SHP77 (cell line): ENCODE measurements around the gene ZNF804B.
A peak's percentile ranks its signal among the peaks of the same experiment; 100 is the strongest.

Source experiments
- DNase-seq, 2 experiments: peaks; one replicate each; lab custom pipeline; 2025; lab: John Stamatoyannopoulos, UW

The ZNF804B gene

DNA sequence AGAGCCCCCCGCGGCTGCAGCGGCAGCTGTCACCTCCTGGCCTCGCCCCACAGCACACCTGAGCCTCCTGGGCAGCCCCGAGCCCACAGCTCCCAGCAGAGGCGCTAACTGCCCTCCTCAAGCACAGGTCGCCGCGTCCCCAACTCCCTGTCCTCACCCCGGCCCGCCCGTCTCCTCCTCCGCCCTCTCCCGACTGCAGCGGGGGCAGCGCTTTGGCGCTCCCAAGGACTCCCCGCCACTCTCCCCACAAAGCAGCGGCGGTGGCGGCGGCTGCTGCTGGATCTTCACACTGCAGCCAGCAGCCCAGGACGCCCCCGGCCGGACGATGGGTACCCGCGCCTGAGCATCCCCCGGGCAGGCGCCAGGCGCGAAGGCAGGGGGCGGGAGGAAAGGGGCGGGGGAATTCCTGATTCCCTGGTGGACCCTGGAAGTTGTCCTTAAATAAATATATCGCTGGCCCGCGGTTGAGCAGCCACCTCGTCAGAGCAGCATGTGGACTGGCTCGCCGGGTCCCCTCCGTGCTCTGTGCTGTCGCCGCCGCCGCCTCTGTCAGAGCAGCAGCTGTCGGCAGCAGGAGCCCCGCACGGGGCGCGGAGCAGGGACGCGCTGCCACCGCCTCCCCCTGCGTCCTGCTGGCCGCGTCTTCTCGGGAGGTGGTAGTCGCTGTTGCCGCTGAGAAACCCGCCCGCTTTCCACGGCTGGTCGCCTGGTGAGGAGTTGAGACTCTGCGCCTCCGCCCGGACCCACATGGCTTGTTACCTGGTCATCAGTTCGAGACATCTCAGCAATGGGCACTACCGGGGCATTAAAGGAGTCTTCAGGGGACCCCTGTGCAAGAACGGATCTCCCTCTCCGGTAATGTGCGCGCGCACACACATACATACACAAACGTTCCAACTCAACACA lies at the start of gene ZNF804B:
TSS of gene ZNF804B (plus strand) at position 471 of the 906 bp plus-strand sequence. CDS start at position 748, 277 bp downstream.
- no peak for DNase-seq

DNA sequence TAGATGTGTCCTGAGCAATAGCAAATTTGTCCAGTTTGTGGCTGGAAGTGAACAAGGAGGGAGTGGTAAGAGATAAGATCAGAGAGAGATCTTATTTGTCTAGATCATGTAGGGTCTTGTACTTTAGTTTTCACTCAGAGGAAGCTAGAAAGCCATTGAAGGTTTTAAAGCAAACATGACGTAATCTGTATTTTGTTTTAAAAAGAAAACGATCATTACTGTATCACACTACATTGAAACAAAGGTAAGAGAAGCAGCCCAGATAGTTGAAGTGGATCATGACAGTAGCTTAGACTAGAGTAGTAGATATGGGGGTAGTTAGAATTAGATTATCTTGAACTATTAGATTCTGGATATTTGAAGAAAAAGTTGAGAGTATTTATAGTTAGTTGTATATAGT lies 23.6 kb upstream of the ZNF804B start:
- DNase-seq, result no peak

DNA sequence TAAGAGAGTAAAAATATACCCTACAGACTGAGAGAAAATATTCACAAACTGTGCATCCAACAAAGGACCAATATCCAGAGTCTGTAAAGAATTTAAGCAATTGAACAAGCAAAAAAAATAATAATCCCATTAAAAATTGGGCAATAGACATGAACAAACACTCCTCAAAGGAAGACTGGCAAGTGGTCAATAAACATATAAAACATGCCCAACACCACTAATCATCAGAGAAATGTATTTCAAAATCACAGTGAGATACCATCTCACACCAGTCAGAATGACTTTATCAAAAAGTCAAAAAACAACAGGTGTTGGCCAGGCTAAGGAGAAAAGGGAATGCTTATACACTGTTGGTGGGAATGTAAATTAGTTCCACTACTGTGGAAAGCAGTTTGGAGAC lies 21.9 kb upstream of the ZNF804B start:
- no peak for DNase-seq

DNA sequence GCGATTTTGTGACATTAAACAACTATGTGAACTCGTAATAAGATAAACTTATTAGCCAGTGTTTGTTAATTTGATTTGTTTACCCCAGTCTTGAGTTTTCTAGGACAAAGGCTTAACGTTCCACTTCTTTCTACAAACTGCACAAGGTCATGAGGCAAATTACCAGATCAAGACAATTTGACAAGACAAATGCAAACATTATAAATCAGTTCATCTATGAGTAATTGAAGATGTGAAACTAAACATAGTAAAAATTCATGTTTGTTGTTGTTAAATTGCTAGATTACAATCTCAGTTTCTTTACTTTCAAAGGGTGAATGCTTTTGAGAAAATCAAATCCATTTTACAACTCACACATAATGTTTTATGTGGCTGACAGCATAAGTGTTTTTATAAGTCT lies 13.4 kb upstream of the ZNF804B start:
- DNase-seq, result no peak

DNA sequence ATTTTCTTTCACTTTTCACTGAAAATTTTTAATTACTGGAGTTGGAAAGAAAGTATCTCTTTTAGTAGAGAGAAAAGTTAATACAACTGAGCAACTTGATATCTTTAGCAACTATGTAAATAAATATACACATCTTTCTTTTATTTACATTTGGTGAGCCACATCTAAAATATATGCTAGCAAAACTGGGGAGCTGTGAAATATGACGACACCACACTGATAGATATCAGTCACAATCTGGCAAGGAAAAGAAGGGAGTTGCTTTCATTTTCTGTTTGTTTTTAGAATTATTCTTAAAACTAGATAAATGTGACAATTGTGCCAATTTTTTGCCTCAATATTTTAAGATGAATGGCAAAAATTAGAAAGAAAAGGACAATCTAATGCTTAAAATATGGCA lies 2.7 kb upstream of the ZNF804B start:
- DNase-seq, result no peak

DNA sequence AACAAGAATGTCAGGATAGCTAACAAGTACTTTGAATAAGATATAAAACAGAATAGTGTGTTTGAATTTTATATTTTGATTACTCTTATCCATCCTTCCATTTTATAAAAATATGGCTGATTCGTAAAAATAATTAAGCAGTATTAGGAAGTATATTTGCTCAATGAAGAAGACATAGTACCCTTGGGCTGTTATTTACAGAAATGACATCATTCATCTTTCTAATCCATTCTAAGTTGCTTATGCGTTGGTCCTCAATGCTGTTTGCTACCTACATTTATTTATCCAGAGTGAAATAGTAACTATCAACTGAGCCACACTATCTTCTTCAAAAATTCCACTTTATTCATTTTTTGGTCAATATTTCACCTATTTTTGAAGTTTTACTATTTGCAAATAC lies 2.1 kb upstream of the ZNF804B start:
- DNase-seq, result no peak

DNA sequence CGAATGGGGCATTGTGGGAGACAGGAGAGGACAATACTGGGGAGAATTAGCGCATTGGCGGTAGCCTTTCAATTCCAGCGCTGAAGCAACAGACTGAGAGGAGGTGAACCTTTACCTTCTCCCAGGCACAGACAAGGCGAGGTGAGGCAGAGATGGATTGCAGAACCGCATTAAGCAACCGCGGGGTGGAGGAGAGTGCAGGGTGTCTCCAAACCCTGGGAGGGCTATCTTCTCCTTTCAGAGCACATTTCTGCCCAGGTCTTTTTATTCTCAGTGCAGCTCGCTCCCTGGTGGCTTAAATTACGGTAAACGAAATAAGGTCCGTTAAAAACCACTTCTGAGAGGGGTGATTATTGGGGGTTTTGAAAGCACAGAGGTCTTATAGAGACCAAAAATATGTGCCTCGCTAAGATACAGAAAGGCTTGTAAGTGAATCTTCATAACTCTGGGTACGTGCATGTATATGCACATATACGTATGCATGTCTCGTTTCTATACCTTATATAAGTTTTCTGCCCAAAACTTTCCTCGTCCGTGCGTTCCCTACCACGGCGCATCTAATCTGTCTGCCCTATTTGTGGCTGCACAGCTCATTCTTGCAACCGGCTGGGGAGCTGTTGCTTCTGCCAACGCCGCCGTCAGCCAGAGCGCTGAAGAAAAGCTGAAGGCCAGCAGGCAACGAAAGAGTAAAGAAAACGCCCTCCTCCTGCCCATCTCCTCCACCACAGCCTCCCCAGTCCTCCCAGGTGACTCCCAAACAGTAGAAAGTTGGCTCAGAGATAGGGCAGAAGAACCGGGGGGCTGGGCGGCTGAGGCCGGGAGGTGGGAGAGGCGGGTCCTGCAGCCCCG lies 895 bp upstream of the ZNF804B start:
- DNase-seq, result no peak

DNA sequence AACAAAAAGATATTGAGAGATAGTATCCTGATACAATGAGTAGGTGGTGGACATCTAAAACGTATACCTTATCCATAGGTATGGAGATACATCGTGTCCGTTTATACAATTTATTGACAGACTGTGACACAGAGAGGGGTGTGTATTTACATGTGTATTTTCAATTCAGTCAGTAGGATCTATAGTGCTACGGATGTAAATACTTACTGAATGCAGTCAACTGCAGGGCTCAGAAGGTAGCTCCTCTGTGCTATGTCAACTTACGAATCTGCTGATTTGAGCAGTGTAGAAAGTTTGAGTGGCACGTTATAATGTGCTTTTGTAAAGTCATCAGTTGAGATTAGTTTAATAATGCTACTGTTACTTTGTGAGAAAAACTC lies 626 bp downstream of the ZNF804B start:
- DNase-seq, result no peak

DNA sequence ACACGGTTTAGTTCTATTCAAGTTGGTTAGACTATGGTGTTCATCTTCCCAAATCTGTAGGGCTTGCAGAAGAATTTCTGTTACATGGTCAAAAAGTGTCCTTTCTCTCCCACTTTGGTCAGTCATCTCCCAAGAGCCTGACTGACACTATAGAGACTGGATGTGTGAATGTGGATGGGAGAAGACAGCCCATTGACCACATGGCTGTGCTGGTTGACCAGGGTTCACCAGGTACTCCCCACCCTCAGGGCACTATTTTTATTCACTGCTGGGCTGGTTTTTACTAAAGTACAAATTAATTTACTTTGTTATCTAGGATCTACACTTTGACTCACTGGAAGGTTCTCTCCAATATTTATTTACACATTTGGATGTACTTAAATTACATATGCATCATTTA lies 2.3 kb downstream of the ZNF804B start:
- no peak for DNase-seq

DNA sequence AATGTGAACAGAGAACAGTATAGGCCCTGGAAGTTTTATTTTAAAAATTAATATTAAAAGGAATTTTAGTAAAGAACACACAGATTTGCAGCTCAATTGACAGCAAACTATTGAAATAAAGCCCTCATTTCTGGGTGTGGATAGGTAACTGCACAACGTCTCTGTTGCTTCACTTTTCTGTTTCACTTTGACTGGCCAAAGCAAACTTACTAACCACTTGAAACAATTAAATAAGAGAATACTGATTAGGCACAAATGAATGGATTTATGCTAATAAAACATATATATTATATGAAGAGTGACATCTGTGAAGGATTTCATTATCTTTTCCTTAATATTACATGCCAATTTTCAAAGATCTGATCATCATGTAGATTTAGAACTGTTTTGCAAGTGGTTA lies 11.9 kb downstream of the ZNF804B start:
- no peak for DNase-seq

DNA sequence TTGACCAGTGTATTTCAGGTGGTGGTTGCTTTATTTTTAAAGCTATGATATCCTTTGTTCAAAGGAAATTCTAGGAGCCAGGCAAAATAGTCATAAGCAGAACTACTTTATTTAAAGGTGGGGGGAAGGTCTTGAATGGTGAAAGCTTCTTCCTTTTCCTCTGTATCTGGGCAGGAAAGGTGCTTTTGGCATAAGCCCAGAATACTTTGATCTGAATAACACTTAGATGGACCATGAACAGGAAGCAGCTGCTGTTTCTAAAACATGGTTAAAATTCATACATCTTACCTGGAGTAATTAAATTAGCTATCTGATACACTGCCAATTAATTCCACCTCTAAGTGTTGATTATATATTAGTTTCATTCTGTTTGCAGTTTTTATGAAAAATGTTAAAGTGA lies 13.3 kb downstream of the ZNF804B start:
- DNase-seq, result no peak

DNA sequence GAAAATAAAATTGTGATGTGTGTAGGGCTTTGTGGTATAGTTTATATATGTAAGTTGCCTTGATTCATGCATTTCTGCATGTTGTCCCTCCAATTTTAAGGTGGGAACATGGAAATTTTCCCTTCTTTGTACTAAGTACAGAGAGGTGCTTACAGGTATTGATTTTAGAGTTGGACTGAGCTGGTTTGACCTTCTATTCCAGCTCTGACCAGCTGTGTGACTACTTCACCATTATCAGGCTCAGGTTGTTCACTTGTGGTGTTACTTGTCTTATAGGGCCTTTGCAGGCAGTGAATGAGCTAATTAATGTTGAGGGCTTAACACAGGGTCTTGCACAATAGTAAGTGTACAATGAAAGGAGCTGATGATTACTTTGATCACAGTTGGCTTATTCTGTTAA lies 16.3 kb downstream of the ZNF804B start:
- no peak for DNase-seq

DNA sequence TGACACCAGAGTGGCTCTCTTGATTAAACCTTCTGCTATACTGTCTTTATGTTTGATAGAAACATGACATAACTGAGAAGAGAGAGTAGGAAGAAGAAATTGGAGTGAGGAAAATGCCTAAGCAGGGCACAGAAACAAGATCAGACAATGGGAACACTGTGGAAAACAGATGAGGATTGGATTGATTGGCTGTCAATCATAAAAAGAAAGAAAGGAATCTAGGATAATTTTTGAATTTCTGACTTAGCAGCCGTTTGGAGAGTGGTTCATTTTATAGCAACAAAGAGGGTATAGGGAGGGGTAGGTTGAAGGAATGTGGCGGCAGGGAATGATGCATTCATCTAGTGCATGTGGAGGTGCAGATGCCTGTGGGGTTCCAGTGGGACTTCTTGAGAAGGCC lies 28.3 kb downstream of the ZNF804B start:
- DNase-seq, result no peak

DNA sequence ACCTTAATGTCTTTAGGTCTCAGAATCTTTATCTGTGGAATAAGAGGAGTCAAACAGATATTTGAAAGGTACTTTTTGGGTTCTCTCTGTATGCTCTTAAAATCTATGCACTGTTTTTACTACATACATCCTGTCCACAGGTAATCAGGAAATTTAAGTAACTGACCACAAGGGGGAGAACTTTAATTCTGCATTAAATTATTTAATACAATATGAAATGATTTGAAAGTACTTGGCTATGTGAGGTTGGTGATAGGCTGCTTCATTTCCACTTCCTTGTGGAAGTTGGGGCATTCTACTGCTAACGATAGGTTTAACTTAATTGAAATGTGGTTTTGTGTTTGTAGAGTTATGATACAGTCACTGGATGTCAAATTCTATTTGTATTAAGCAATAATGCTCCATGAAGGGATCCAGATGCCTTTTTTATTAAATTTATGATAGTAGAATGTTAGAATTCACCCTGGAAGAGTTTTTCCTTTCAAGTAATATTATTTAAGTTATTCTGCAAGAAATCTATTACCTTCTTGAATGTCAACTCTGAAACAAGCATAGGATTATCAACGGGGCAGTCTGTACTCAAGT lies 30.1 kb downstream of the ZNF804B start:
- DNase-seq, result peak; percentile 3 to 27

DNA sequence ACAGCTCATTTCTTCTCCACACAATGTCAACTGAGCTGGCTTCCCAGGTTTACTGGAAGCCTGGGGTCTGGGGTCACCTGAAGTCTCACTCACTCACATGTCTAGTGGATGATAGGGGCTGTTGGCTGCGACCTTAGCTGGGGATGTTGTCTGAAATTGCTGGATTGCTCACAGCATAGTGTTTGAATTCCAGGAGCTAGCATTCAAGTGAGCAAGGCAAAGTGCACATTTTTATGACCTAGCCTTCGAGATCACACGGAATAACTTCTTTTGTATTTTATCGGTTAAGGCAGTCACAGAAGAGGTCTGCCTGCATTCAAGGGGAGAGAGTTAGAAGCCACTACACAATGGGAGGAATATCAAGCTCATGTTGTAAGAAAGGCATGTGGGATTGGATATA lies 32.4 kb downstream of the ZNF804B start:
- no peak for DNase-seq

DNA sequence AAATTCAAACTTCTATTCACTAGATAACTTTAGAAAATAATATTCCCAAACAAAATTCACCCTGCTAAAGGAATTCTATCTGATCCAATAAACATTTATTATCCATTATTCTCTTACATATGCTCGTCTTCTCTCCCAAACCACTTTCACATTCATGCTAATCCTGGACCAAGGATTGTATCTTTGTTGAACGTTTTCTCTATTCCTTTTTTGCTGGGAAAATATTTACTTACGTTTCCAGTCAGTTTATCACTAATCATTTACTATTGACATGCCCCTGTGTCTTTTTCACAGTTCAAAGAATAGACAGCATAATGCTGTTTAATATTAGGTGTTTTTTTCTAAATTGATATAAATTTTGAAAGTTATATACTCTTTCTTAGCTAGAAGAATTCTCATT lies 32.9 kb downstream of the ZNF804B start:
- DNase-seq, result no peak

DNA sequence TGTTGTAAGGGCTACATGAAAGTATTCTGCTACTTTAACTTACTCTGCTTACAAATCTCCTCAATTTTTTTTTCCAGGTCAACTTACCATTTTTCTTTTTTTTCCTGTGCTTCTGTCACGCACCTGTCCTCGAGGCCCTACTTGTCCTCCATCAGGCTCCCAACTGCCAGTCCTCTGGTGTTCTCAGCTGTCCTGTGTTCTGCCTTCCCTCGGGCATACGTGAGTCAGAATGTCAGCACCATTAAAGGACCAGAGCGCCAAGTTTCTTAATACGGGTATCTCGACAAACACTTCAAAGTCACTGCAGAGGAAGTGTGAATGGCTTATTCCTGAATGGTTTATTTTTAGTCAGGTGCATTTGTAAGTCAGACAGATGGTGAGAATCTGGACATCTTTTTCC lies 36.1 kb downstream of the ZNF804B start, which contains the start of gene TEX47:
TSS of gene TEX47 (minus strand) at position 185 of the 400 bp plus-strand sequence. CDS start 795 bp downstream, outside the sequence.
- DNase-seq, result peak; percentile 27 to 39

DNA sequence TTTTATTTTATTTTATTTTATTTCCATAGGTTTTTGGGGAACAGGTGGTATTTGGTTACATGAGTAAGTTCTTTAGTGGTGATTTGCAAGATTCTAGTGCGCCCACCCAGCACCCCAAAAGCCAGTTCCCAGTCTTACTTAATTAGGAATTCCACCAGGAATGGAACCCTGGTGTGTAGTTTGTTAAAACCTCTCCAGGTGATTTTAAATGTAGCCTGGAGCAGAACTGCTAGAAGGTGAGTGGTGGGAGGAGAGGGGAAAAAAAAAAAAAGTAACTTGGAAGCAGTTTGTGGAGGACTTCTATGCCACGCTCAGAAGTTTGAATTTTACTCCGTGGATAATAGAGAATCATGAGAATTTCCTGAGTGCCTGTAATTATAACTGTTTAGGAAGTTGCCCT lies 41.5 kb downstream of the ZNF804B start:
- no peak for DNase-seq

DNA sequence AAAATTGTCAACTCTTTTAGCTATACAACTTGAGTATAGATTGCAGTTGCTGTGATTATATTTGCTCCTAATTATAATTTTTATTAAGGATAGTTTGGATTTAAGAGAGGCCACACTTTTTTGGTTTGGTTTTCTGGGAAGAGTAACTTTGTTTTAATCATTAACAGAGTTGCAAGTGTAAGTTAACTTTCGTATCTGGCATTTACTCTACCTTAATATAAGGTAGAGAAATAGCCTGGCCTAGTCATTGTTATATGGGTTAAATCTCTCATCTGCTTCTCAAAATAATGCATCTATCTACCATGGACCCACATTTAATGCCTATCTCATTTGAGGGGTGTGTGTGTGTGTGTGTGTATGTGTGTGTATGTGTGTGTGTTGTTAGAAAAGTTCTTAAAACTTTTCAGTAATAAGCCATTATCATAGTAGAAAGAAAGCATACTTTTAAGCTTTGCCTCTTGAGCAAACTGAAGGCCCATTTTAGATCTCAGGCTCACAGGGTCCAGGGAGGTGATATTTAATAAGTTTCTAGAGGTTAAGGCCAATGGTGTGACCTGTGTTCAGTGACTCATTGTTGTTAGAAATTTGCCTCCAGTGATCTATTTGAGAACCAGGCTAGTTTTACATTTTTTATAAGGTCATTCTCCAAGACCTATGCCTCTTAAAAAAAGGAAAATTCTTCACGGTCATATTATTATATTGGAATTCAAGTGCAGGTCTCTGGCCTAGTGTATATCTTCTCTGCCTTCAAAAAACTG lies 47.0 kb downstream of the ZNF804B start:
- no peak for DNase-seq

DNA sequence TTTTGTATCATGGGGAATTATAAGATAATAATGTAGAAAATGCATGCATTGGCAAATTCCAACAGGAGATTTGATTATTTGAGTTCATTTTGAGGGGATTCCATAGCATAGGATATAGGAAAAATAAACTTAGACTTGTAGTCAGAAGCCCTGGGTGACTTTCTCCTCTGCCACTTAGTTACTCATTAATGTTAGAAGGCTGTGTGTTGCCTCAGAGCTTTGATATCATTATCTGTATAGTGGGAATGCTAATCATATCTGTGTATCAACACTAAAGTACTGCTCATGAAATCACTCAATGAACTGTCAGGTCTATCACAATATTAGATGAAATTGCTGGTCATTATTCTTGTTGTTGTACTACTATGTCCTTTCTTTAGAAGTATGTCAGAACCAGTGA lies 59.1 kb downstream of the ZNF804B start:
- no peak for DNase-seq

DNA sequence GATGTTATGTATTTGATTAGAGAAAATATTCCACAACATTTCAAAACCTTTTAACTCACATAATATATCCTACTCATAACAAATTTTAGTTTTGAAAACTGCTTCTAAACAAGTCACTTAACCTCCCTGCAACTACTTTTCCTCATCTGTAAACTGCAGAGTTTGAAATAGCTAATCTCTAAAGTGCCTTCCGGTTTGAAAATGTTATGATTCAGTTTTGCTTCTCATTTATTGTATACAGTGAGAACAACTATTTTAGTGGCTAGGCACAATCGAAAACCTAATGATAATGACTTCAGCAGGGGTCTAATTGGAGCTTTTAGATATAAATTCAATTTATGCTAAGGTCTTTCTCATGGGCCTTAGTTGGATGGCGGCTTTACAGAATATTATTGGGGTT lies 66.7 kb downstream of the ZNF804B start:
- DNase-seq, result no peak
